Lower leg skin (tissue), 4 donors: ENCODE data around the gene PLCG2. TPM values are rescaled to one million over a fixed set of nuclear protein-coding genes. Genes with fewer than 3 reads are reported as not detected.

Experiments used
- DNase-seq, 2 donors: peaks; one replicate each; pipeline ENCODE4 v3.0.0-alpha.2; 2019; ENCODE audit warnings: low spot score in 2 of 2
- H3K4me3 ChIP-seq: fragments of 200-600 bp; sonication (generic); 2 replicates; pipeline ENCODE4 v1.5.1; 2017; ENCODE audit warnings: mild to moderate bottlenecking, low read depth; ENCODE audit not compliant: poor library complexity, severe bottlenecking
- CTCF ChIP-seq, 3 donors: fragments of 450-650 bp; IDR thresholded peaks; one replicate each; pipeline ENCODE4 v1.5.1; 2016; ENCODE audit warnings: antibody characterized with exemption in 3 of 3, mild to moderate bottlenecking in 3 of 3, moderate library complexity in 2 of 3
- POLR2A ChIP-seq, 2 donors: fragments of 450-650 bp; IDR thresholded peaks; one replicate each; pipeline ENCODE4 v1.6.1; 2016 to 2017; ENCODE audit warnings: antibody characterized with exemption in 2 of 2, mild to moderate bottlenecking in 1 of 2, moderate library complexity in 1 of 2
- WGBS, 2 donors: methylation state at CpG; one replicate each; pipeline ENCODE4 v1.1.5; 2018; 5-methylcytosine and 5-hydroxymethylcytosine counted together
- intact Hi-C: fragments of 100-400 bp; cut with DNase I; formaldehyde crosslinking; loops from one replicate; pipeline ENCODE4 v1.15.0; 2023; ENCODE audit warnings: low total_unique reads
- total RNA-seq, 4 donors: library from RNA; depleted of rRNA; stranded (reverse); fragments of >200 nt; gene quantifications; one replicate each; pipeline ENCODE4 v1.1.0, GENCODE V29; 2016

Gene PLCG2
- total RNA-seq: 10 to 100 TPM in 2 of 4 donors, 1 to 10 TPM in 2; 7.0 to 14.1 (median 10.2) TPM

- WGBS, 2 donors: 1% methylated on average over 22 to 45 of the region's 78 CpGs
- DNase-seq: peak; percentile 47 to 92
- TF ChIP-seq POLR2A (IDR thresholded peaks at IDR 0.05) (no peak), CTCF (IDR thresholded peaks at IDR 0.05) (no peak)
- peak within 1 kb of the TSS; percentile 68 for H3K4me3 ChIP-seq
- intact Hi-C loops: no loop called here
Observed at GRCh38 chr16:81778861-81779535, at the start of gene PLCG2. Gene PLCG2 (plus strand): TSS chr16:81779291. CDS start chr16:81785990, 6,699 bp downstream.

- intact Hi-C loops: no loop called here
- 84 to 88% methylated on average over 16 of the region's 16 CpGs for WGBS, 2 donors
- no peak for DNase-seq
Observed at GRCh38 chr16:81729451-81729850, 49.6 kb upstream of the PLCG2 start.

GRCh38 chr16:81730090-81731051 is 48.7 kb upstream of the PLCG2 start:
- WGBS, 2 donors: 10 to 15% methylated on average over 33 to 43 of the region's 47 CpGs
- TF ChIP-seq POLR2A (IDR thresholded peaks at IDR 0.05) (no peak), CTCF (IDR thresholded peaks at IDR 0.05) (peak in 1 of 3 donors; percentile 69)
- DNase-seq: peak; percentile 68 to 96
- intact Hi-C loops: loop anchor here (10.0 kb wide), 1 partner anchor 526 kb away; no protein-coding TSS in a partner anchor
- H3K4me3 ChIP-seq: peak overlapping the region; percentile 14

More at GRCh38 chr16:81729451-81729850, 49.6 kb upstream of the PLCG2 start:
- TF ChIP-seq CTCF (IDR thresholded peaks at IDR 0.05) (no peak), POLR2A (IDR thresholded peaks at IDR 0.05) (no peak)
- H3K4me3 ChIP-seq: no peak overlapping the region

- TF ChIP-seq CTCF (IDR thresholded peaks at IDR 0.05) (no peak), POLR2A (IDR thresholded peaks at IDR 0.05) (no peak)
- no peak for DNase-seq
- intact Hi-C loops: loop anchor here (10.0 kb wide), 1 partner anchor 527 kb away; no protein-coding TSS in a partner anchor
- no peak overlapping the region for H3K4me3 ChIP-seq
- 94 to 99% methylated on average over 8 of the region's 8 CpGs for WGBS, 2 donors
Observed at GRCh38 chr16:81731649-81732048, 47.4 kb upstream of the PLCG2 start.

GRCh38 chr16:81732699-81733098 is 46.4 kb upstream of the PLCG2 start:
- no peak for DNase-seq
- no peak for TF ChIP-seq CTCF (IDR thresholded peaks at IDR 0.05)
- no peak for TF ChIP-seq POLR2A (IDR thresholded peaks at IDR 0.05)
- H3K4me3 ChIP-seq: no peak overlapping the region
- intact Hi-C loops: loop anchor here (10.0 kb wide), 1 partner anchor 528 kb away; no protein-coding TSS in a partner anchor
- 86 to 91% methylated on average over 1 of the region's 1 CpG for WGBS, 2 donors
